GM19372 (cell line): ENCODE results near the gene FRRS1L.

Experiments
- ATAC-seq: cut with Tn5 transposase; IDR thresholded peaks from one replicate; pipeline ENCODE4 v1.9.1; 2021; ENCODE audit warnings: mild to moderate bottlenecking, low read depth, moderate library complexity; ENCODE audit not compliant: unreplicated experiment

The FRRS1L gene

DNA sequence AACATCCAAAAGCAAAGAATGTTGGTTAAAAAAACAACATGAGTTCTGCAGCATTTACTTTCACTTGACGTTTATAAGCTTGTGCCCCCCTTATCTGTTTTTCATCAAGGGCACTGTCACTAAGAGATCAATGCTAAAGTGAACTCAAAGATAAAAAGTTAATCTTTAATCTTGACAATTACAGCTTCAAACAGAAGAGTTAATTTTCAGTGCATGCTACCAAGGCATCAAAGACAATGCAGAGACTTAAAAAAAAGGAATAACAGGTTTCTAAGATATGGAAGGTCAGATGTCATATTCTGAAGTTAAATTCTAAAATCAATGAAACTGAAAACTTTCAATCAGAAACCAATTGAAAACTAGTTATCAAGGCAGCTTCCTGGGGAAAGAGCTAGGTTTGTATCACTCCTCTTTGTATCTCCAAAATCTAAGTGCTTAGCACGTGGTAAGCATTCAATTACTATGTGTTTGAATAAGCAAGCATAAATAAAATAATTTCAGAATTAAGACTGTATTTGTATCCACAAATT is 84.9 kb downstream of the FRRS1L start:
- no peak for ATAC-seq
